DMS53 treated with DMSO at 0.1 percent for 48 hours (cell line): ENCODE data around the gene ZNF606.
A peak's percentile ranks its signal among the peaks of the same experiment; 100 is the strongest.

ENCODE experiments used
- DNase-seq: peaks from one replicate; lab custom pipeline; 2025; ENCODE audit not compliant: unreplicated experiment; lab: John Stamatoyannopoulos, UW

ZNF606 gene

GRCh38 chr19:58002384-58003173, at the start of gene ZNF606:
Gene ZNF606, minus strand, starts transcription at chr19:58002820. Its CDS starts 1,501 bp downstream, at chr19:58001319.
- peak; percentile 80 for DNase-seq

GRCh38 chr19:58052256-58052655, 49.6 kb upstream of the ZNF606 start:
- no peak for DNase-seq

- DNase-seq: no peak
Observed at GRCh38 chr19:58047672-58048071, 45.1 kb upstream of the ZNF606 start.

- DNase-seq: no peak
Observed at GRCh38 chr19:58046856-58047255, 44.2 kb upstream of the ZNF606 start.

GRCh38 chr19:58045411-58046050, 42.9 kb upstream of the ZNF606 start:
- DNase-seq: no peak

- DNase-seq: no peak
Observed at GRCh38 chr19:58044886-58045285, 42.3 kb upstream of the ZNF606 start.

GRCh38 chr19:58044391-58044790, 41.8 kb upstream of the ZNF606 start:
- no peak for DNase-seq

GRCh38 chr19:58042495-58043340, 40.1 kb upstream of the ZNF606 start:
- DNase-seq: no peak

GRCh38 chr19:58040751-58041525, 38.3 kb upstream of the ZNF606 start:
- no peak for DNase-seq

- no peak for DNase-seq
Observed at GRCh38 chr19:58038688-58039204, 36.1 kb upstream of the ZNF606 start.

GRCh38 chr19:58037927-58038687, 35.5 kb upstream of the ZNF606 start:
- DNase-seq: no peak

GRCh38 chr19:58035863-58036262, 33.2 kb upstream of the ZNF606 start:
- no peak for DNase-seq

- no peak for DNase-seq
Observed at GRCh38 chr19:58034477-58034793, 31.8 kb upstream of the ZNF606 start.

- no peak for DNase-seq
Observed at GRCh38 chr19:58033741-58034476, 31.3 kb upstream of the ZNF606 start, which contains the start of gene ZSCAN1. Gene ZSCAN1, plus strand, starts transcription at chr19:58034025. Its CDS starts 3,812 bp downstream, at chr19:58037837.

- no peak for DNase-seq
Observed at GRCh38 chr19:58024661-58025060, 22.0 kb upstream of the ZNF606 start.

- no peak for DNase-seq
Observed at GRCh38 chr19:58022283-58022660, 19.7 kb upstream of the ZNF606 start.

- peak; percentile 46 for DNase-seq
Observed at GRCh38 chr19:58021541-58022282, 19.1 kb upstream of the ZNF606 start.

- DNase-seq: no peak
Observed at GRCh38 chr19:58020129-58020528, 17.5 kb upstream of the ZNF606 start.

- no peak for DNase-seq
Observed at GRCh38 chr19:58014141-58014540, 11.5 kb upstream of the ZNF606 start.
